ENCODE measurements around the gene GAS7.

GAS7 gene

GRCh38 chr17:10089196-10089804 lies 109.1 kb downstream of the GAS7 start:
- H3K9me3 ChIP-seq (ENCODE audit: control insufficient read depth, insufficient read depth, low read depth, low read length) = peaks cover 13% of the 10 kb centered on the region; the same call in 1 of the 2 replicates
- no peaks in the 10 kb centered on the region for H3K27me3 ChIP-seq (ENCODE audit: control insufficient read depth, insufficient read depth, low read length)
- H3K9ac ChIP-seq (ENCODE audit: low read length) = no peak overlapping the region
- H3K27ac ChIP-seq (ENCODE audit: low read depth, low read length) = no peak overlapping the region
- H3K36me3 ChIP-seq (ENCODE audit: control insufficient read depth, insufficient read depth, low read length) = no peaks in the 10 kb centered on the region
- peaks cover 7% of the 10 kb centered on the region; the same call in 1 of the 2 replicates for H3K4me1 ChIP-seq (ENCODE audit: control insufficient read depth, insufficient read depth, low read length)
- H3K4me3 ChIP-seq (ENCODE audit: low read depth, low read length) = no peak overlapping the region

- no peak overlapping the region for H3K4me3 ChIP-seq (ENCODE audit: low read depth, low read length)
- H3K4me1 ChIP-seq (ENCODE audit: control insufficient read depth, insufficient read depth, low read length) = peaks cover 7% of the 10 kb centered on the region; the same call in 1 of the 2 replicates
- H3K36me3 ChIP-seq (ENCODE audit: control insufficient read depth, insufficient read depth, low read length) = no peaks in the 10 kb centered on the region
- H3K27me3 ChIP-seq (ENCODE audit: control insufficient read depth, insufficient read depth, low read length) = no peaks in the 10 kb centered on the region
- H3K9me3 ChIP-seq (ENCODE audit: control insufficient read depth, insufficient read depth, low read depth, low read length) = peaks cover 17% of the 10 kb centered on the region
- H3K9ac ChIP-seq (ENCODE audit: low read length) = no peak overlapping the region
- H3K27ac ChIP-seq (ENCODE audit: low read depth, low read length) = no peak overlapping the region
Observed at GRCh38 chr17:10088444-10088843, 110.0 kb downstream of the GAS7 start.

- H3K4me1 ChIP-seq (ENCODE audit: control insufficient read depth, insufficient read depth, low read length) = peaks cover 7% of the 10 kb centered on the region; the same call in 1 of the 2 replicates
- peaks cover 17% of the 10 kb centered on the region for H3K9me3 ChIP-seq (ENCODE audit: control insufficient read depth, insufficient read depth, low read depth, low read length)
- no peak overlapping the region for H3K9ac ChIP-seq (ENCODE audit: low read length)
- H3K27ac ChIP-seq (ENCODE audit: low read depth, low read length) = no peak overlapping the region
- no peaks in the 10 kb centered on the region for H3K36me3 ChIP-seq (ENCODE audit: control insufficient read depth, insufficient read depth, low read length)
- H3K4me3 ChIP-seq (ENCODE audit: low read depth, low read length) = no peak overlapping the region
- no peaks in the 10 kb centered on the region for H3K27me3 ChIP-seq (ENCODE audit: control insufficient read depth, insufficient read depth, low read length)
Observed at GRCh38 chr17:10087355-10087754, 111.1 kb downstream of the GAS7 start.

- Histone ChIP-seq H3K9me3 (ENCODE audit: control insufficient read depth, insufficient read depth, low read depth, low read length) (peaks cover 13% of the 10 kb centered on the region), H3K4me1 (ENCODE audit: control insufficient read depth, insufficient read depth, low read length) (peaks cover 7% of the 10 kb centered on the region; the same call in 1 of the 2 replicates), H3K36me3 (ENCODE audit: control insufficient read depth, insufficient read depth, low read length) (no peaks in the 10 kb centered on the region), H3K27me3 (ENCODE audit: control insufficient read depth, insufficient read depth, low read length) (no peaks in the 10 kb centered on the region), H3K9ac (ENCODE audit: low read length) (no peak overlapping the region), H3K4me3 (ENCODE audit: low read depth, low read length) (no peak overlapping the region), H3K27ac (ENCODE audit: low read depth, low read length) (no peak overlapping the region)
Observed at GRCh38 chr17:10083864-10084263, 114.5 kb downstream of the GAS7 start.

- H3K9me3 ChIP-seq (ENCODE audit: control insufficient read depth, insufficient read depth, low read depth, low read length) = peaks cover 19% of the 10 kb centered on the region
- no peak overlapping the region for H3K27ac ChIP-seq (ENCODE audit: low read depth, low read length)
- H3K27me3 ChIP-seq (ENCODE audit: control insufficient read depth, insufficient read depth, low read length) = no peaks in the 10 kb centered on the region
- H3K9ac ChIP-seq (ENCODE audit: low read length) = no peak overlapping the region
- no peak overlapping the region for H3K4me3 ChIP-seq (ENCODE audit: low read depth, low read length)
- peaks cover 7% of the 10 kb centered on the region; the same call in 1 of the 2 replicates for H3K4me1 ChIP-seq (ENCODE audit: control insufficient read depth, insufficient read depth, low read length)
- no peaks in the 10 kb centered on the region for H3K36me3 ChIP-seq (ENCODE audit: control insufficient read depth, insufficient read depth, low read length)
Observed at GRCh38 chr17:10082795-10083194, 115.6 kb downstream of the GAS7 start.

- Histone ChIP-seq H3K36me3 (ENCODE audit: control insufficient read depth, insufficient read depth, low read length) (no peaks in the 10 kb centered on the region), H3K4me3 (ENCODE audit: low read depth, low read length) (no peak overlapping the region), H3K9ac (ENCODE audit: low read length) (no peak overlapping the region)
Observed at GRCh38 chr17:10081571-10082169, 116.7 kb downstream of the GAS7 start.

GRCh38 chr17:10077561-10078299 lies 120.7 kb downstream of the GAS7 start:
- peaks cover 6% of the 10 kb centered on the region; the same call in 1 of the 2 replicates for H3K4me1 ChIP-seq (ENCODE audit: control insufficient read depth, insufficient read depth, low read length)
- no peaks in the 10 kb centered on the region for H3K27me3 ChIP-seq (ENCODE audit: control insufficient read depth, insufficient read depth, low read length)
- H3K9me3 ChIP-seq (ENCODE audit: control insufficient read depth, insufficient read depth, low read depth, low read length) = peaks cover 15% of the 10 kb centered on the region; the same call in 1 of the 2 replicates

More at GRCh38 chr17:10081571-10082169, 116.7 kb downstream of the GAS7 start:
- no peak overlapping the region for H3K27ac ChIP-seq (ENCODE audit: low read depth, low read length)
- peaks cover 7% of the 10 kb centered on the region; the same call in 1 of the 2 replicates for H3K4me1 ChIP-seq (ENCODE audit: control insufficient read depth, insufficient read depth, low read length)
- peaks cover 24% of the 10 kb centered on the region for H3K9me3 ChIP-seq (ENCODE audit: control insufficient read depth, insufficient read depth, low read depth, low read length)
- no peaks in the 10 kb centered on the region for H3K27me3 ChIP-seq (ENCODE audit: control insufficient read depth, insufficient read depth, low read length)

GRCh38 chr17:10075919-10076318 lies 122.5 kb downstream of the GAS7 start:
- peaks cover 6% of the 10 kb centered on the region; the same call in 1 of the 2 replicates for H3K4me1 ChIP-seq (ENCODE audit: control insufficient read depth, insufficient read depth, low read length)
- H3K9me3 ChIP-seq (ENCODE audit: control insufficient read depth, insufficient read depth, low read depth, low read length) = peaks cover 11% of the 10 kb centered on the region; the same call in 1 of the 2 replicates
- H3K27me3 ChIP-seq (ENCODE audit: control insufficient read depth, insufficient read depth, low read length) = no peaks in the 10 kb centered on the region
- no peak overlapping the region for H3K4me3 ChIP-seq (ENCODE audit: low read depth, low read length)
- H3K27ac ChIP-seq (ENCODE audit: low read depth, low read length) = no peak overlapping the region
- H3K9ac ChIP-seq (ENCODE audit: low read length) = no peak overlapping the region
- H3K36me3 ChIP-seq (ENCODE audit: control insufficient read depth, insufficient read depth, low read length) = no peaks in the 10 kb centered on the region

More at GRCh38 chr17:10077561-10078299, 120.7 kb downstream of the GAS7 start:
- no peak overlapping the region for H3K9ac ChIP-seq (ENCODE audit: low read length)
- no peaks in the 10 kb centered on the region for H3K36me3 ChIP-seq (ENCODE audit: control insufficient read depth, insufficient read depth, low read length)
- no peak overlapping the region for H3K4me3 ChIP-seq (ENCODE audit: low read depth, low read length)
- H3K27ac ChIP-seq (ENCODE audit: low read depth, low read length) = no peak overlapping the region

GRCh38 chr17:10073941-10074340 lies 124.5 kb downstream of the GAS7 start:
- Histone ChIP-seq H3K9me3 (ENCODE audit: control insufficient read depth, insufficient read depth, low read depth, low read length) (peaks cover 11% of the 10 kb centered on the region; the same call in 1 of the 2 replicates), H3K4me3 (ENCODE audit: low read depth, low read length) (no peak overlapping the region), H3K9ac (ENCODE audit: low read length) (no peak overlapping the region), H3K4me1 (ENCODE audit: control insufficient read depth, insufficient read depth, low read length) (peaks cover 6% of the 10 kb centered on the region; the same call in 1 of the 2 replicates), H3K27me3 (ENCODE audit: control insufficient read depth, insufficient read depth, low read length) (no peaks in the 10 kb centered on the region), H3K36me3 (ENCODE audit: control insufficient read depth, insufficient read depth, low read length) (no peaks in the 10 kb centered on the region), H3K27ac (ENCODE audit: low read depth, low read length) (no peak overlapping the region)

GRCh38 chr17:10072556-10073425 lies 125.6 kb downstream of the GAS7 start:
- Histone ChIP-seq H3K9ac (ENCODE audit: low read length) (no peak overlapping the region), H3K9me3 (ENCODE audit: control insufficient read depth, insufficient read depth, low read depth, low read length) (0 out of 2 replicates have a peak, but pooled peaks cover 4% of the 10 kb centered on the region), H3K4me3 (ENCODE audit: low read depth, low read length) (no peak overlapping the region), H3K36me3 (ENCODE audit: control insufficient read depth, insufficient read depth, low read length) (no peaks in the 10 kb centered on the region), H3K27ac (ENCODE audit: low read depth, low read length) (no peak overlapping the region), H3K4me1 (ENCODE audit: control insufficient read depth, insufficient read depth, low read length) (peaks cover 6% of the 10 kb centered on the region; the same call in 1 of the 2 replicates), H3K27me3 (ENCODE audit: control insufficient read depth, insufficient read depth, low read length) (no peaks in the 10 kb centered on the region)

Measured in HUES6 (cell line).